Mesodermal cell (in vitro differentiated cells): ENCODE measurements around the gene CIITA.

Source experiments
- H3K27ac ChIP-seq: 2 replicates; pipeline ENCODE4 v1.7.0; 2013; ENCODE audit warnings: mild to moderate bottlenecking, low read depth, low read length, moderate library complexity; ENCODE audit not compliant: severe bottlenecking
- H3K36me3 ChIP-seq: 2 replicates; pipeline ENCODE4 v1.7.1; 2013; ENCODE audit warnings: mild to moderate bottlenecking, low read length, moderate library complexity; ENCODE audit not compliant: control insufficient read depth, insufficient read depth
- H3K4me1 ChIP-seq: one replicate; pipeline ENCODE4 v1.7.1; 2013; ENCODE audit warnings: mild to moderate bottlenecking, low read length; ENCODE audit not compliant: insufficient read depth, control insufficient read depth, poor library complexity, severe bottlenecking
- H3K4me3 ChIP-seq: 2 replicates; pipeline ENCODE4 v1.7.0; 2013; ENCODE audit warnings: low read length, control low read depth, mild to moderate bottlenecking; ENCODE audit not compliant: insufficient read depth, poor library complexity, severe bottlenecking; ENCODE audit errors: extremely low read depth
- H3K9me3 ChIP-seq: 2 replicates; pipeline ENCODE4 v1.7.1; 2013; ENCODE audit warnings: mild to moderate bottlenecking, low read length, moderate library complexity; ENCODE audit not compliant: control insufficient read depth
- WGBS, 2 experiments: methylation state at CpG; one replicate each; pipeline ENCODE4 v1.1.5; 2013; ENCODE audit warnings: missing lambda C conversion rate in 2 of 2; ENCODE audit not compliant: insufficient coverage in 2 of 2; 5-methylcytosine and 5-hydroxymethylcytosine counted together

Gene CIITA

DNA sequence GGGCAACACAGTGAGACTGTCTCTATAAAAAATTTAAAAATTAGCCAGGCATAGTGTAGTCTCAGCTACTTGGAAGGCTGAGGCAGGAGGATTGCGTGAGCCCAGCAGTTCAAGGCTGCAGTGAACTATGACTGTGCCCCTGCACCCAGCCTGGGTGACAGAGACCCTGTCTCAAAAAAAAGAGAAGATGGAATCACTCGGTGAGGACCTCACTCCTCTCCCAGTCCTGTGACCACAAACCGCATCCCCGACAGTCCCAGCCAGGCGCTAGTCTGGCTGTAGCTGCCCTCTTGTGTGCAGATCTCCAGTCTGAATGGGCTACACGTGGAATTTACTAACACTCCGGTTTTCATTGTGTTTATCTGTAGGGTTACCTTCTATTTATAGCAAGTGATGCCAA is 54.1 kb downstream of the CIITA start:
- H3K4me3 ChIP-seq: no peak overlapping the region
- H3K4me1 ChIP-seq: no peaks in the 10 kb centered on the region
- H3K9me3 ChIP-seq: no peaks in the 10 kb centered on the region
- peaks cover 48% of the 10 kb centered on the region for H3K36me3 ChIP-seq
- H3K27ac ChIP-seq: no peak overlapping the region
- WGBS, 2 experiments: 86 to 100% methylated on average over 2 to 5 of the region's 7 CpGs

DNA sequence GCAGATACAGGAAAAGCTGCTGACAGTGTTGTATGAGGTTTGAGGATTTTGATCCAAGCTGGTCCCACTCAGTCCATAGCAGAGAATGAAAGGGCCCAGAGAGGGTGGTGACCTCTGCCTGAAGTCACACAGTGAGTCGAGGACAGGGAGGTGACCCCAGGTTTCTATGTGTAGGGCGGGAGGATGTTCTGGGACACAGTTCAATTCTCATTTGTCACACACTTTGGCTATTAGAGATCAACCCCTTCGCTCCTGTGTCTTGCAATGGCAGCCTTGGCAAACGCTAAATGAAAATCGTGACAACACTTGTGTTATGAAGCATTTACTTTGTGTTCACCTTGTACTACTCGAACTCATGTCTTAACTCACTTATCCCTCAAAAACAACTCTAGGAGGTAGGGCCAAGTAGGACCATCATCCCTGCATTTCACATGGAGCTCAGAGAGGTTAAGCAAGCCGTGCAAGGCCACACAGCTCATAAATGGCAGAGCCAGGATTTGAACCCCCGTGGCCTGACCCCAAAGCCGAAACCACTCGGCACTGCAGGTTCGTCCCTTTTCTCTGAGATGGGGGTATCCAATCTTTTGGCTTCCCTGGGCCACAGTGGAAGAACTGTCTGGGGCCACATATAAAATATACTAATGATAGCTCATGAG is 55.1 kb downstream of the CIITA start:
- no peaks in the 10 kb centered on the region for H3K9me3 ChIP-seq
- no peak overlapping the region for H3K4me3 ChIP-seq
- H3K27ac ChIP-seq: no peak overlapping the region
- H3K4me1 ChIP-seq: no peaks in the 10 kb centered on the region
- WGBS, 2 experiments: 86 to 93% methylated on average over 3 to 10 of the region's 11 CpGs
- H3K36me3 ChIP-seq: peaks cover 49% of the 10 kb centered on the region

DNA sequence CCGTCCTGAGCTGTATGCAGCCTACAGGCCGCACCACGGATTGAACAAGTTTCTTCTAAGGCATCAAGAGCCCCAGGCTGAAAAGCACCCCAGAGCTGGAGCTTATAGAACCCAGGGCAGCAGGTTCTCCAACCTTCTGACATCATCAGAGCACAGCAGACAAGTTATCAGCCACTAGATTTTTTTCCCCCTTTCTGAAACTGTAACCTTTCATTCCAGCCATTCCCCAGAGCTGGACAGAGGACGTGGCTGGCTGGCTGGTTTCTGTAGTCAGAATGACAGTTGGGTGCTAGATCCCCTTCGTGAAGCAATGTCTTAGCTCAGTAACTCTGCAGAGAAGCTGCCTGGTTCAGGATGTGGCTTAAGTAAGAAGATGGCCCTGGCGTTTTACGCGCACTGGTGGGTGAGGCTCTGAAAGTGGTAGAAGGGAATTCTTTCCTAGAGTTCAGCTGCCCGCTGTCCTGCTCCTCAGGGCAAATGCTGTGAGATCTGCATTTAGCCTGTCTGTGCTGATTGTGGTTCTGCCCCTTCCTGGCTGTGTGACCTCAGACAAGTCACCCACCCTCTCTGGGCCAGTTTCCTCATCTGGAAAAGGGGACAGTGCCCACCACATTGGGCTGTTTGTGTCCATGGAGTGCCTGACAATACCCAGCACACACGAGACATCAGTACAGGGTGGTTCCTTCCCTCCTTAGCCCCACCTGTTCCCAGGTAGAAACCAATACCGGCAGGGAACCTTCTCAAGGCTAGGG is 56.1 kb downstream of the CIITA start:
- Histone ChIP-seq H3K27ac (no peak overlapping the region), H3K9me3 (no peaks in the 10 kb centered on the region), H3K4me3 (no peak overlapping the region), H3K36me3 (peaks cover 39% of the 10 kb centered on the region), H3K4me1 (no peaks in the 10 kb centered on the region)
- WGBS, 2 experiments: 94 to 95% methylated on average over 9 to 11 of the region's 11 CpGs

- Histone ChIP-seq H3K27ac (no peak overlapping the region), H3K4me3 (no peak overlapping the region), H3K4me1 (peaks cover 3% of the 10 kb centered on the region), H3K9me3 (no peaks in the 10 kb centered on the region), H3K36me3 (peaks cover 37% of the 10 kb centered on the region)
- WGBS, 2 experiments: 93 to 99% methylated on average over 8 of the region's 8 CpGs
Measured at GRCh38 chr16:10933865-10934264, 56.9 kb downstream of the CIITA start.

GRCh38 chr16:10934325-10935107 is 57.5 kb downstream of the CIITA start:
- Histone ChIP-seq H3K36me3 (peaks cover 44% of the 10 kb centered on the region), H3K9me3 (no peaks in the 10 kb centered on the region), H3K4me3 (no peak overlapping the region), H3K27ac (no peak overlapping the region), H3K4me1 (peaks cover 7% of the 10 kb centered on the region)
- WGBS, 2 experiments: 94 to 98% methylated on average over 6 to 7 of the region's 13 CpGs

GRCh38 chr16:10935226-10935915 is 58.4 kb downstream of the CIITA start:
- Histone ChIP-seq H3K36me3 (peaks cover 52% of the 10 kb centered on the region), H3K4me3 (no peak overlapping the region), H3K27ac (no peak overlapping the region), H3K4me1 (peaks cover 13% of the 10 kb centered on the region), H3K9me3 (no peaks in the 10 kb centered on the region)
- WGBS, 2 experiments: 84 to 93% methylated on average over 2 to 3 of the region's 7 CpGs

- no peak overlapping the region for H3K4me3 ChIP-seq
- H3K36me3 ChIP-seq: peaks cover 52% of the 10 kb centered on the region
- no peak overlapping the region for H3K27ac ChIP-seq
- no peaks in the 10 kb centered on the region for H3K9me3 ChIP-seq
- H3K4me1 ChIP-seq: peaks cover 23% of the 10 kb centered on the region
- WGBS, 2 experiments: 93 to 95% methylated on average over 3 to 6 of the region's 8 CpGs
Measured at GRCh38 chr16:10936272-10936984, 59.4 kb downstream of the CIITA start.

DNA sequence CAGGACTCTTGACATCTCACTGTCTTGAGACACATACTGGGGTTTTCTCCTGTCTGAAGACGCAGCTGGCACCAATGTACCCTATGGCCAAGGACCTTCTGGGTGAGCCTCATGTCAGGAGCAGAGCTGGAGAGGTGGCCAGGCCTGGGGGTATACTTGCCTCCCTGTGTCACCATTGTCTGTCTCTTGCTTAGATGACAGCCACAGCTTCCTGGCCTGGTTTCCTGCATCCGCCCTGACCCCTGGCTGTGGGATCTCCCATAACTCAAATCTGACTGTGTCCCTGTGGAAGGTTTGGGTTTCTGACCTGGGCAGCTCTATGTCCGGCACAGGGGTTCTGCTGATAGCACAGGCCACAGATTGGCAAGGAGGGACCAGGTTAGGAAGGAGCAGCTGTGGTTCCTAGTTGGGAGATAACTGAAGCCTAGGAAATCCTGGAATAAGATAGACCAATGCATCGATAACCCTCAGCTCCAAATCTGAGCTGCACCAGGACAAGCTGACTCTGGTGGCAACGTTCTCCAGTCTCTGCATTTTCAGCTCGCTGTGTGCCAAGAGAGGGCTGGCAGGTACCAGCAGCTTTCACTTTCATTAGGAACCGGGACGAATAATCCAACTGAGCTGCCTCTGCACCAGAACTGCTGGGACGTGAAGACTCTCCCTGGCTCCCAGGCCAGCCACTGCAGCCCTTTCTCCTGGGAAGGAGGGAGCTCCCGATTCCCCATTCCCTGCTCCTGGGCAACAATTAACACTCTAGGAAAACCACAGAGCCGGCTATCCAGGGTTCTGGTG is 60.3 kb downstream of the CIITA start:
- WGBS, 2 experiments: 86 to 92% methylated on average over 8 to 10 of the region's 11 CpGs
- H3K4me1 ChIP-seq: peaks cover 23% of the 10 kb centered on the region
- peaks cover 46% of the 10 kb centered on the region for H3K36me3 ChIP-seq
- no peak overlapping the region for H3K4me3 ChIP-seq
- no peak overlapping the region for H3K27ac ChIP-seq
- H3K9me3 ChIP-seq: no peaks in the 10 kb centered on the region

- Histone ChIP-seq H3K4me3 (no peak overlapping the region), H3K4me1 (peaks cover 23% of the 10 kb centered on the region), H3K9me3 (no peaks in the 10 kb centered on the region), H3K27ac (no peak overlapping the region), H3K36me3 (peaks cover 37% of the 10 kb centered on the region)
- 96 to 97% methylated on average over 2 to 5 of the region's 7 CpGs for WGBS, 2 experiments
Measured at GRCh38 chr16:10938321-10938720, 61.3 kb downstream of the CIITA start.
